Vein endothelial cell (primary cell): ENCODE data around the gene FLNB. TPM values are rescaled to one million over a fixed set of nuclear protein-coding genes. Genes with fewer than 3 reads are reported as not detected.

Experiments
- total RNA-seq: library from RNA; depleted of rRNA; stranded (reverse); fragments of >200 nt; gene quantifications from 2 replicates; pipeline ENCODE4 v1.2.3, GENCODE V29; 2012

FLNB gene
- 806 and 998 TPM in 2 replicates for total RNA-seq

GRCh38 chr3:58008141-58009025, at the start of gene FLNB:
Gene FLNB (plus strand): TSS chr3:58008422. CDS start chr3:58008565, 143 bp downstream.

DNA sequence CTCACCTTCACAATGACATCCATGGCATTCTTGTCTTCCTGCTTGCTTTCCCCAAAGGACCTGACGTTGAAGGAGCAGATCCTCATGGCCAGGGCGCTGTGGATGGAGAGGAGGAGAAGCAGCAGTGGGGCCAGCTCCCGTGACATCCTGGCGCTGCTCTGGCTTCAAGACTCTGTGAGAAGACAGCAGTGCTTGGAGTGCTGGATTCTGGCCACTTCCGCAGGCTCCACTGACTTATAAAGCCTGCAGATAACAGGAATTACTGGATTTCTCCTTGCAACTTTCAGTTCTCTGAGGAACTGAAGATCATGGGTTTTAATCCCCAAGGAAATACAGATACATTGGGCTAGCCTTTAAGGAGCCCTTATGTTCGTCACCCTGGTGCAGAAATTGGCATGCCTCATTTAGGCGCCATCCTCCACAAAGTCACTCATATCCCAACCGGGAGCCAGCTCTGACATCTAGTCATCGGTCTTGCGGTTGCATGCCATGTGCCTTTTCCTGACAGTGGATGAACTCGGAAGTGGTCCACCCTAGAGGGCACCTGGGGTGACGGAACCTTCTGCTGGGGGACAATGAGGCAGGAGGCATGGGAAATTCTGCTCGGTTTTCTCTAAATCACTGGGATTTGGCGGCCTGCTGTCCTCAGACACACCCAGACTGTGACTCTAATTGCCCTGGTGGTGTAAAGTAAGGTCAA, 202.7 kb downstream of the FLNB start, which contains the start of gene DNASE1L3:
DNASE1L3 (minus strand) TSS at position 212 of the 700 bp plus-strand sequence; CDS start at position 146, 66 bp downstream.

Other genes with a start within 250 kb of the FLNB start
- 0.65 TPM in 1 of 2 replicates, not detected in the other for gene DNASE1L3, start 202.6 kb downstream of the FLNB start, total RNA-seq
- gene ABHD6, start 229.4 kb downstream of the FLNB start, total RNA-seq = 5.9 and 6.8 TPM in 2 replicates